Neural crest cell (in vitro differentiated cells): ENCODE results near the gene CDK3. TPM values are rescaled to one million over a fixed set of nuclear protein-coding genes. Genes with fewer than 3 reads are reported as not detected.

Source experiments
- DNase-seq: peaks from one replicate; pipeline ENCODE4 v3.0.0; 2021; ENCODE audit warnings: low read depth, mixed read lengths, low spot score
- H3K27ac Mint-ChIP-seq: one replicate; pipeline ENCODE4 v1.8.0; 2021; ENCODE audit warnings: mild to moderate bottlenecking, mixed read lengths; ENCODE audit not compliant: unreplicated experiment
- H3K27me3 Mint-ChIP-seq: 2 replicates; pipeline ENCODE4 v1.8.0; 2021; ENCODE audit warnings: low read depth, mild to moderate bottlenecking, mixed read lengths
- H3K36me3 Mint-ChIP-seq: 2 replicates; pipeline ENCODE4 v1.8.0; 2021; ENCODE audit warnings: low read depth, mild to moderate bottlenecking, mixed read lengths
- H3K4me1 Mint-ChIP-seq: 2 replicates; pipeline ENCODE4 v1.8.0; 2021; ENCODE audit warnings: mixed read lengths
- H3K4me3 Mint-ChIP-seq: one replicate; pipeline ENCODE4 v1.8.0; 2021; ENCODE audit warnings: mild to moderate bottlenecking, mixed read lengths
- H3K9me3 Mint-ChIP-seq: 2 replicates; pipeline ENCODE4 v1.8.0; 2021; ENCODE audit warnings: mixed read lengths
- total RNA-seq: library from RNA; stranded (reverse); gene quantifications from 2 replicates; pipeline ENCODE4 v1.2.1, GENCODE V29; 2021
- TF ChIP-seq, protein P1 (sequence below): fragments of 200-600 bp; sonication (generic); conservative IDR thresholded peaks from 2 replicates; pipeline ENCODE4 v1.5.0; 2021; ENCODE audit warnings: antibody characterized with exemption, mild to moderate bottlenecking

Gene CDK3
- total RNA-seq, 1 donor from 2014 or later = 7.9 TPM

GRCh38 chr17:76022285-76022684, 21.6 kb downstream of the CDK3 start:
- H3K36me3 Mint-ChIP-seq = no peaks in the 10 kb centered on the region
- no peak for DNase-seq

DNA sequence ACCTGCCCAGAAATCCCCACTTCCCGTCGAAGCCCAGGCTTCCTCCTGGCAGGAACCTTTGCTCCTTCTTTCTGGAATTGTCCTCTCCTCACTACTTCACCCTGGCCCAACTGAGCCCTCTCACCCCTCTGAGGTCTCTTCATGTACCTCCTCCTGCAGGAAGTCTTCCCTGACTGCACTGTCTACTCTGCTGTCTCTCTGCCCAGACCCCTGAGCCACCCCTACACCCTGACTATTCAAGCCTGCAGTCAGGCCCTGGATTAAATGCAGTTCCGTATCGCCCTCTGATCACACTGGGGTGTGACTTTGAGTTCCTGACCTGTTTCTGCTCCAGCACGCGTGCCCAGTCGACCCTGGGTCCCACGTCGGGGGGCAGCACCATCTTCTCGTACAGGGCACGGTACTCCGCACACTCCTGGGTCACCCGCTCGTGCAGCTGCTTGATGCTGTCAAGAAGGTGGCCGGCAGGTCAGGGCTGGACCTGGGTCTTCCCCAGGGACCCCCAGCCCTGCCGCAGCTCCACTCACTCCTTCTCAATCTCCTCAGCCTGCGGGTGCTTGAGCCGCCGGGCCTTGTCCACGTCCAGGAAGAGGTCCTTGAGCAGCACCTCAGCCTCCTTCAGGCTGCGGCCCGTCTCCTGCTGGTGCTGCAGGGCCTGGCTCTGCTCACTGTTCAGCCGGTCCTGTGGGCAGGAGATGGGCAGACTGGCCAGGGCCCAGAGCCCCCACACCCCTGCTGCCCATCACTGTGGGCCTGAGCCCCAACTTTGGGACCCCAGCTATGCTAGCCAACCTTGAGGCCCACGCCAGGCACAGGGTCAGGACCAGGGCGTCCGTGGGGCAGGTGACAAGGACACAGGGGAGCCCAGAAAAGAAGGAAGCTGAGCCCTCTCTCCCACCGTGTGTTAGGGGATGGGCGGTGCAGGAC, 22.6 kb downstream of the CDK3 start:
- DNase-seq = no peak
- Mint-ChIP-seq H3K4me1 (no peaks in the 10 kb centered on the region), H3K9me3 (no peaks in the 10 kb centered on the region), H3K27ac (peak overlapping the region; percentile 45), H3K36me3 (no peaks in the 10 kb centered on the region), H3K27me3 (no peaks in the 10 kb centered on the region), H3K4me3 (no peak overlapping the region)
- TF ChIP-seq, protein P1, sequence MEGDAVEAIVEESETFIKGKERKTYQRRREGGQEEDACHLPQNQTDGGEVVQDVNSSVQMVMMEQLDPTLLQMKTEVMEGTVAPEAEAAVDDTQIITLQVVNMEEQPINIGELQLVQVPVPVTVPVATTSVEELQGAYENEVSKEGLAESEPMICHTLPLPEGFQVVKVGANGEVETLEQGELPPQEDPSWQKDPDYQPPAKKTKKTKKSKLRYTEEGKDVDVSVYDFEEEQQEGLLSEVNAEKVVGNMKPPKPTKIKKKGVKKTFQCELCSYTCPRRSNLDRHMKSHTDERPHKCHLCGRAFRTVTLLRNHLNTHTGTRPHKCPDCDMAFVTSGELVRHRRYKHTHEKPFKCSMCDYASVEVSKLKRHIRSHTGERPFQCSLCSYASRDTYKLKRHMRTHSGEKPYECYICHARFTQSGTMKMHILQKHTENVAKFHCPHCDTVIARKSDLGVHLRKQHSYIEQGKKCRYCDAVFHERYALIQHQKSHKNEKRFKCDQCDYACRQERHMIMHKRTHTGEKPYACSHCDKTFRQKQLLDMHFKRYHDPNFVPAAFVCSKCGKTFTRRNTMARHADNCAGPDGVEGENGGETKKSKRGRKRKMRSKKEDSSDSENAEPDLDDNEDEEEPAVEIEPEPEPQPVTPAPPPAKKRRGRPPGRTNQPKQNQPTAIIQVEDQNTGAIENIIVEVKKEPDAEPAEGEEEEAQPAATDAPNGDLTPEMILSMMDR = no peak

More at GRCh38 chr17:76022285-76022684, 21.6 kb downstream of the CDK3 start:
- TF ChIP-seq, protein P1 = no peak
- H3K4me1 Mint-ChIP-seq = no peaks in the 10 kb centered on the region
- no peak overlapping the region for H3K4me3 Mint-ChIP-seq
- H3K27me3 Mint-ChIP-seq = no peaks in the 10 kb centered on the region
- no peaks in the 10 kb centered on the region for H3K9me3 Mint-ChIP-seq
- H3K27ac Mint-ChIP-seq = peak overlapping the region; percentile 27

GRCh38 chr17:76023900-76024237, 23.2 kb downstream of the CDK3 start:
- DNase-seq = no peak
- H3K9me3 Mint-ChIP-seq = no peaks in the 10 kb centered on the region
- no peaks in the 10 kb centered on the region for H3K36me3 Mint-ChIP-seq
- H3K27ac Mint-ChIP-seq = no peak overlapping the region
- peaks cover 1% of the 10 kb centered on the region for H3K4me1 Mint-ChIP-seq
- no peaks in the 10 kb centered on the region for H3K27me3 Mint-ChIP-seq
- TF ChIP-seq, protein P1 = no peak
- H3K4me3 Mint-ChIP-seq = no peak overlapping the region

DNA sequence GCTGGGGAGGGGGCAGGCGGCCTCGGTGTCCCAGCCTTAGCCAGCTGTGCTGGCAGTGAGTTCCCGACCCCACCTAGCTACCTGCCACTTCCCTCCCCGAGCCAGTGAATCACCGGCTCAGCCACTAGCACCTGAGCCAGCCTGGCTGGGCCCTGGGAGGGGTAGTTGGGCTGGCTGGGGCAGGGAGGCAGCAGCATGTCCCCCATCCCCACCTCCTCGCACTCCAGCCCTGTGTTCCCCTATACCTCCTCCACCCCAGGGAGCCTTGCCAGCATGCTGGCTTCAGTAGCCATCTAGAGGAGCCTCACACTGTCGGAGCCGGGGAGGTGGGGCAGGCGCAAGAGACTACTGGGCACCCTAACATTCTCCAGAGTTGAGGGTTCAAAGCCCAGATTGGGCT, 23.7 kb downstream of the CDK3 start:
- H3K4me3 Mint-ChIP-seq = no peak overlapping the region
- no peaks in the 10 kb centered on the region for H3K36me3 Mint-ChIP-seq
- H3K9me3 Mint-ChIP-seq = no peaks in the 10 kb centered on the region
- H3K27ac Mint-ChIP-seq = no peak overlapping the region
- TF ChIP-seq, protein P1 = no peak
- DNase-seq = no peak
- H3K4me1 Mint-ChIP-seq = peaks cover 6% of the 10 kb centered on the region
- H3K27me3 Mint-ChIP-seq = no peaks in the 10 kb centered on the region

- DNase-seq = no peak
- no peaks in the 10 kb centered on the region for H3K36me3 Mint-ChIP-seq
- H3K9me3 Mint-ChIP-seq = no peaks in the 10 kb centered on the region
- H3K27ac Mint-ChIP-seq = no peak overlapping the region
- TF ChIP-seq, protein P1 = no peak
- peaks cover 14% of the 10 kb centered on the region for H3K4me1 Mint-ChIP-seq
- H3K27me3 Mint-ChIP-seq = no peaks in the 10 kb centered on the region
- H3K4me3 Mint-ChIP-seq = no peak overlapping the region
These were observed 24.6 kb downstream of the CDK3 start for GRCh38 chr17:76025294-76025693.
